ENCODE measurements around the gene HSPA6. TPM values are rescaled to one million over a fixed set of nuclear protein-coding genes. Genes with fewer than 3 reads are reported as not detected.

HSPA6 gene
- polyA plus RNA-seq, 2 of the 4 experiments (the other 2 are of a cell fraction) = 0.50 to 0.58 TPM

GRCh38 chr1:161486806-161487741, 37.3 kb upstream of the HSPA6 start:
- H3K4me3 ChIP-seq = no peak overlapping the region
- no peak for FAIRE-seq

GRCh38 chr1:161491472-161491871, 32.9 kb upstream of the HSPA6 start:
- no peak for ATAC-seq
- Histone ChIP-seq H3K9me3 (no peaks in the 10 kb centered on the region), H3K27ac (no peak overlapping the region), H3K4me3 (no peak overlapping the region), H3K4me2 (no peak overlapping the region), H3K4me1 (peaks cover 4% of the 10 kb centered on the region; the same call in 1 of the 3 replicates)
- 63% methylated on average over 5 of the region's 5 CpGs for WGBS (ENCODE audit: missing lambda C conversion rate)
- ChIA-PET CTCF (interaction anchor here (4.9 kb wide), 1 partner anchor 248 kb away, joined by 71 read pairs; no protein-coding TSS in a partner anchor), POLR2A (no interaction called here)
- FAIRE-seq = no peak
- TF ChIP-seq POLR2A (IDR thresholded peaks at IDR 0.05; ENCODE audit: low read length) (no peak), NPAS2 (CRISPR knock-in tag; IDR thresholded peaks at IDR 0.05; ENCODE audit: borderline replicate concordance) (no peak), CEBPB (IDR thresholded peaks at IDR 0.05) (no peak), CBX2 (IDR thresholded peaks at IDR 0.05; ENCODE audit: borderline replicate concordance, low read depth) (no peak), MYC (IDR thresholded peaks at IDR 0.05; ENCODE audit: borderline replicate concordance, low read length) (no peak), POLR2AphosphoS2 (conservative IDR thresholded peaks at IDR 0.05; ENCODE audit: low read length) (no peak), RFX5 (IDR thresholded peaks at IDR 0.05) (no peak), REST (IDR thresholded peaks at IDR 0.05) (no peak), HOXB5 (CRISPR knock-in tag; IDR thresholded peaks at IDR 0.05) (no peak), FOXS1 (CRISPR knock-in tag; IDR thresholded peaks at IDR 0.05) (no peak), RCOR1 (IDR thresholded peaks at IDR 0.05; ENCODE audit: low read depth, low read length) (no peak), HOXB13 (CRISPR knock-in tag; IDR thresholded peaks at IDR 0.05; ENCODE audit: low read depth) (no peak), CHD4 (IDR thresholded peaks at IDR 0.05; ENCODE audit: borderline replicate concordance) (no peak), BHLHE40 (IDR thresholded peaks at IDR 0.05; ENCODE audit: low read depth, low read length) (no peak), HDAC2 (IDR thresholded peaks at IDR 0.05) (no peak), CHD2 (IDR thresholded peaks at IDR 0.05; ENCODE audit: low read length, partially characterized antibody) (no peak), EP300 (IDR thresholded peaks at IDR 0.05) (no peak), KDM1A (IDR thresholded peaks at IDR 0.05; ENCODE audit: low read depth) (no peak)
- DNase-seq (ENCODE audit: low read depth in 1 of 2, low spot score in 1 of 2) = no peak

More at GRCh38 chr1:161486806-161487741, 37.3 kb upstream of the HSPA6 start:
- DNase-seq (ENCODE audit: low read depth in 1 of 2, low spot score in 1 of 2) = peak; percentile 48 to 66
- WGBS (ENCODE audit: missing lambda C conversion rate) = 34% methylated on average over 8 of the region's 8 CpGs
- TF ChIP-seq MAX (IDR thresholded peaks at IDR 0.05) (peak; percentile 58; the same call in 1 of the 2 replicates), CTCF (IDR thresholded peaks at IDR 0.05) (peak; percentile 77), TFCP2L1 (CRISPR knock-in tag; IDR thresholded peaks at IDR 0.05) (no peak), MYC (IDR thresholded peaks at IDR 0.05; ENCODE audit: borderline replicate concordance, low read length) (peak; percentile 26; the same call in 1 of the 2 replicates), RAD21 (conservative IDR thresholded peaks at IDR 0.05 in 1 of 2, IDR thresholded peaks at IDR 0.05 in 1 of 2) (peak; percentile 71 to 82), SMC3 (IDR thresholded peaks at IDR 0.05) (peak; percentile 80), MAFK (IDR thresholded peaks at IDR 0.05; ENCODE audit: partially characterized antibody) (peak; percentile 62), CHD2 (IDR thresholded peaks at IDR 0.05; ENCODE audit: low read length, partially characterized antibody) (no peak)
- ATAC-seq = peak; percentile 71 to 85; a peak in 4 of 6 replicates
- POLR2A ChIA-PET = no interaction called here
- H3K4me1 ChIP-seq = peaks cover 4% of the 10 kb centered on the region; the same call in 1 of the 3 replicates
- CTCF ChIA-PET = interaction anchor here (0.6 to 4.9 kb wide), 15 partner anchors 10 to 316 kb away, joined by 3 to 71 read pairs (median 4); partner anchors contain the start of gene FCGR2A
- H3K27ac ChIP-seq = no peak overlapping the region
- 0 out of 3 replicates have a peak overlapping the region, but pooled peaks have one; percentile 11 for H3K4me2 ChIP-seq
- no peaks in the 10 kb centered on the region for H3K9me3 ChIP-seq

All from A549 (cell line).